Right kidney (tissue), 1 donor: ENCODE results near the gene R3HCC1L.

Source experiments
- DNase-seq: peaks from one replicate; pipeline ENCODE4 v3.0.0-alpha.2; 2016

The R3HCC1L gene

DNA sequence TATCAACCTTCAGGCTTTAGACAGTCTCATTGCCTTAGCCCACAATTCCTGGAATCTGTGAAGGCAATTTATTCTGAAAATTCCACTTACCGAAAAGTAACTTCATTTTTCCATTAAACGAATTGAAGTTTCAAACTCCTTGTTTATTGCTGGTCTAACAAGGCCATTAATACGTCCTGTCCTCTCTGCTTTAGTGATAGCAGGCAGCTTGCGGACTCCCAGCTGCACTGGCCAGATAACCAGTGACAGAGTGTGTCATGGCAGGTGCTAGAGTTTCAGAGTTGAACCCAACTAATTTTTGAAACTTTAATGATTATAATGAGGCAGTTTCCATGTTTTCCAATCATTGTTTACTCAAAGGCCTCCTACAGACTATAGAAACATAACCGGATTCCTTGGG is 102.4 kb downstream of the R3HCC1L start:
- DNase-seq, result no peak

DNA sequence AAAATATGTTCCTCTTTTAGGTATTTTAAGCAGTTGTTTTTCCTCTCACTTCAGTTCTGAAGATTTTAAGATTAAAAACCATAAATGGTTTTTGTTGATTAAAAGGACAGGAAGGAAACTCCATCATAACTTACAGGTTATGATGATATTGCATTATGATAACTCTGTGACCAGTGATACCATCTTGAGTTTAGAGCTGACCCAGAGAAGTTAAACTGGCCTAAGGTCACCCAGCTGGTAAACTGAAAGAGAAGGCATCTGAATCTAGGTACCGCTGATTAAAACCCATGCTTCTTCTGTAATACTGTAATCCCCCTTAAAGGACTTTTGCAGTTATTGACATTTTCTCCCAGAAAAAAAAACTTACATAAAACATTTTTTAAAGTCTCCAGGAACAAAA is 103.9 kb downstream of the R3HCC1L start:
- no peak for DNase-seq

GRCh38 chr10:98240524-98240923 is 106.1 kb downstream of the R3HCC1L start:
- DNase-seq, result no peak

GRCh38 chr10:98242823-98243222 is 108.4 kb downstream of the R3HCC1L start:
- DNase-seq, result no peak

- no peak for DNase-seq
Measured at GRCh38 chr10:98244141-98244540, 109.7 kb downstream of the R3HCC1L start.

DNA sequence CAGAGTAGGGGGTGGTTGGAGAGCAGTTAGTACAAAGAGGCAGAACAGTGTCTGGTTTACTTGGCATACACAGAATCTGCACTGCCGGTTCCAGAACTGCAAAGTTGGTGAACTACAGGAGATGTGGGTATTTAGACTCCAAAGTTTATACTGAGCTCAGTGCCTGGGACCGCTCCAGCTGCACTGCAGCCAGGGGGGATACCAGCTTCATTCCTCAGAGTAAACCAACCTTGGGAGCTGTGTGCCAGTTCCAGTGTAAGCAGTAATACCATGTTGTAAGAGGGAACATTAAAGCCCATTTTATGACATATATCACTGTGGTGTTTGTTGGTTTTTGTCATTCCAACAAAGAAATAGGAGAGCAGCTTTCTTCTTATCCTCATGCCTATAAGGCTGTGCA is 110.1 kb downstream of the R3HCC1L start:
- no peak for DNase-seq

DNA sequence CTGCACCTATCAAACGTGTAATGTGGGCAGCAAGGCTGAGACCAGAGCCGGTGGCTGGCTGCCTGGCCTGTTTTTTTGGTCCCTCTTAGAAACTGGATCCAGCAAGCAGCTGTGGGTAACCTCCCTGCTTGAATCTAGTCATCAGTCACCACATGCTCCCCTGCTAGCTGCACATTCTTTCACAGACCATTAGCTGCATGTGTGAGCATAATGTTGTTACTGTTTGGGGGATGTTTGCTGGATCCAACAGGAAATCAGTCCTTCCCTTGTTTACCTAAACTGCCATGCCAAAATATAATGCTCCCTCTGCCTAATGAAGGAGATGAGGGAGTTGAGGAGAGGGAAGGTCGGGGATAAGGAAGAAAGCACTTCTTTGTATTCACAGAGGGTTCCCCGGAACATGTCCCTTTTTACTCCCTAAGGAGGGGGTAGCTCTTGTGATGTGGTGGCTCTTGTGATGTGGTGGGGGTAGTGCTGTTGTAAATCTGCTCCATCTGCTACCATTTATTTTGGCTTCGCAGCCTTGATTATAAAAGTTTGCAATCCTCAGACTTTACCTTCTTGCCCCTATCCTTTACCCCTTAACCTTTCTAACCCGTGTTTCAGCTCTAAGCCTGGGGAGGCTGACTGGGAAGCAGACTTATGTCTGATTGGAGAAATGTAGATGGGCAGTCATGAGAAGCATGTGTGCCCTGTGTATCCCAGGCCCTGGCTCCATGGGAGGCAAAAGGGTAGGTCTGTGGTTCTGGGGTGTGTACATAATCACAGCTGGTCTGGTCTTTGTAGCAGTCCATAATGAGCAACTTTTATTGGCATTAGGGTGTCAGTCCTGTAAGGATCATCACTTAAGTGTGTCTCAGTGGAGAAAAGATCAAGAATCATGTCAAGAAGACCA is 112.7 kb downstream of the R3HCC1L start:
- peak; percentile 61 for DNase-seq

- DNase-seq, result no peak
Measured at GRCh38 chr10:98248018-98248417, 113.6 kb downstream of the R3HCC1L start.

GRCh38 chr10:98249134-98249533 is 114.7 kb downstream of the R3HCC1L start:
- no peak for DNase-seq

DNA sequence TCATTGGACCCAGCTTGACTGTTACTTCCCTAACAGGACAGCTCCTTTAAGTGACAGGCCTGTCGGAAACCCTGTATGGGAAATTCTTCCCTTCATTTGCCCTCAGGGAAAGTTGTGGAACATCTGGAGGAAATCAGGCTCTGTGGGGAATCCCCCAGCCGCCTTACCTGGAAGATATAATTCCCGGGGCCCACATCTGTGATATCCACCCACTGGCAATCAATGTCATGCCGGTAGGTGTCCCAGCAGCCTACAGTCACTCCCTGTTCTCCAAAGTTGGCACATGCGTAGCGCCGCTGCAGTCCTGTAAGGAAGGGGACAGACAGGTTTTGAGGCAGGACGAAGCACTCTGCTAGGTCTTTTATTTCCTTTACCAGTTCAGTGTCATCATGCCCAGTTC is 116.9 kb downstream of the R3HCC1L start:
- DNase-seq, result no peak

DNA sequence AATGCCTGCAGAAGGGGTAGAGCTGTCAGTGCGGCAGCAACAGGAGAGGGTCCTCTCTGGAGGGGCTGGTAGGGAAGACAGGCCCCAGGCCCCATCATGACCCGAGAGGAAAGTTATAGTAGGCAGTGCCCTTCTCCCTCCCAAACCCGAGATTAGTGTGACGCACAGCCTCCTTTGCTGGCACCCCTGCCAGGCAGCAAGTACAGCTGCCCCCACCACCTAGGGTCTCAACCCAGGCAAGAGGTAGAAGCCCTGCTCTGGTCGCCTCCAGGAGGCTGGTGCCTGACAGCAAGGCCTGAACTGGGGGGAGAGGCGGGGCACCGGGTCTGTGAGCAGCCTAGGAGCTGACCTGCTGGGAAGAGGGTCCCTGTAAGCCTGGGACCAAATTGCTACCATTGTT is 118.0 kb downstream of the R3HCC1L start:
- DNase-seq, result no peak

- DNase-seq, result no peak
Measured at GRCh38 chr10:98253499-98253898, 119.0 kb downstream of the R3HCC1L start.

- DNase-seq, result no peak
Measured at GRCh38 chr10:98254234-98254974, 119.9 kb downstream of the R3HCC1L start.

DNA sequence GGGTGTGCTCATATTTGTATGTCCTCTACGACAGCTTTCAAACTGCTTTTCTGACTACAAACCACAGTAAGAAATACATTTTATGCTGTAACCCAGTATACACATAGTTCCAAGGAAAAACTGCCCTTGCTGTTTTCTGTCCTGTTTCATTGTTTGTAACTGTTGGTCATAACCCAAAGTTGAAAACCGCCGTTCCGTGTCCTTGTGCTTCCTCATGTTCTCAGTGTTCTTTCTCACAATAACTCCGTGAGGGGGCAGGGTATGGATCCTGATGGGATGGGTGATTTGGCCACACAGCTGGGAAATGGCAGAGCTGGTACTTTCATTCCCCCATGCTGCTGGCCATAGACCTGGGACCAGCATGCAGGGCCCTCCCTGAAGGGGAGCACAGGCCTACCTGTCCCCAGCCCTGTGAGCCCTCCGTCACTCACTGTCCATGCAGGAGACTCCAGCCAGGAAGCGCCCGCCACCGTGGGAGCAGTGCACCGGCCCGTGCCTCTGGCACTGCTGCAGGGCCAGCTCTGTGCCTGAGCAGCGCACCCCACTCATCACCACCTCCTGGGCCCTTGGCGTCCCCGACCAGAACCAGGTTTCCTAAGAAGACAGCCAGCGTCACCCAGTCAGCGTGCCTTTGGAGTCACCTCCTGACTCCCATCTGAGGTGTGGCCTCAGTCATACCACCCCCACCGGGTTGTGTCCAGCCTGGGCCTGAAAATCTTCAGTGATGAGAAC is 120.9 kb downstream of the R3HCC1L start:
- no peak for DNase-seq

DNA sequence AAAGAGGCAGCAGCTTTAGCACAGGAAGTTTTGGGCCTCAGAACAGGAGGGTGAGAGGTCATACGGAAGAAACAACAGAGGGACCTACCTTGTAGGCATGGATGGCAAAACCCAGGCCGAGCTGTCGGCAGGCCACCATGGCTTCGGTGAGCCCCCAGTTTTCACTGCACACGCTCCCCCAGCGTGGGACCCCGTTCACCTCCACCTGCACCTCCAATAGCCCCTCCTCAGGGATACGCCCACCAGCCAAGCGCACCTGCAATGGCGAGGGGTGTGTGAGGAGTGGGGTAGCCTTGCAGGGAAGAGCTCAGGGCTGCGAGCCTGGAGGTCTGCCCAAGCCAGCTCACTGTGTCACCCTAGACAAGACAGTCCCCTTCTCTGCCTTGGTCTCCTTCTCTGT is 122.2 kb downstream of the R3HCC1L start:
- no peak for DNase-seq

- DNase-seq, result no peak
Measured at GRCh38 chr10:98257198-98257597, 122.7 kb downstream of the R3HCC1L start.

DNA sequence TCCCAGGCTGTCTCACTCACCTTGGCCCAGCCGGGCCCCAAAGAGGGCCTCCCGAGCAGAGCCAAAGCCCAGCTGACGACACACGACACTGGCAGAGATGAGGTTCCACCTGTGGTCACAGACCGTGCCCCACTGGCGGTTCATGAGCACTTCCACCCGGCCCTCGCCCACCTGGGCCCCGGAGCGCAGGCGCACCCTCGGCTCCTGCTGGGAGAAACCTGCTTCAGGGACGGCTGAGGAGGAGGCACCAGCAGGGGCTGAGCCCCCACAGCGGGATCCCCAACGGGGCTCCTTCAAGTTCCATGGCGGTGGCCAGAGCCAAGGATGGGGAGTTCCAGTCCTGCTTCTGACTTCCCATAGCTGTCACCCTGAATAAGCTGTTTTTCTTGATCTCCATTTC is 123.5 kb downstream of the R3HCC1L start:
- no peak for DNase-seq

- DNase-seq, result no peak
Measured at GRCh38 chr10:98258683-98259454, 124.4 kb downstream of the R3HCC1L start.

GRCh38 chr10:98259606-98260315 is 125.3 kb downstream of the R3HCC1L start:
- DNase-seq, result no peak

GRCh38 chr10:98260350-98260749 is 125.9 kb downstream of the R3HCC1L start:
- DNase-seq, result no peak

DNA sequence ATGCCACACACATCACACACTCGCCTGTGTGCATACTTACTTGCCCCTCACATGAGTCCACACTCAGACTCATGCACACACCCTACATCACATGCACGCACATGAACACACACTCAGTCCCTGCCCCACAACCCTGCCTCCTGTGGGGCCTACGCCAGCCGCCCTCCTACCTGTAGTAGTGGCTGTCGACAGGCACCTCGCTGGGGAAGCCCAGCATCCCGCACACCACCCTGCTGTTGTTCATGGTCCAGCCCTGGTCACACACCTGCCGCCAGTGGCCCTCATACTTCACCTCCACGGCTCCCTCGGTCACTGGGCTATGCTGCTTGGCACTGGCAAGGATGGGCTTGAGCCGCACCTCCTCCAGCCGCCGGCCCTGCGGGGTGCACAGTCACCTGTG is 126.3 kb downstream of the R3HCC1L start:
- DNase-seq, result no peak
